HG02938 (cell line): Measurements from ENCODE around the gene AGBL4.

Experiments
- ATAC-seq: cut with Tn5 transposase; IDR thresholded peaks from one replicate; pipeline ENCODE4 v1.9.1; 2021; ENCODE audit warnings: mild to moderate bottlenecking, moderate library complexity; ENCODE audit not compliant: unreplicated experiment

AGBL4 gene

GRCh38 chr1:48741380-48741779 lies 1282.4 kb downstream of the AGBL4 start:
- no peak for ATAC-seq

DNA sequence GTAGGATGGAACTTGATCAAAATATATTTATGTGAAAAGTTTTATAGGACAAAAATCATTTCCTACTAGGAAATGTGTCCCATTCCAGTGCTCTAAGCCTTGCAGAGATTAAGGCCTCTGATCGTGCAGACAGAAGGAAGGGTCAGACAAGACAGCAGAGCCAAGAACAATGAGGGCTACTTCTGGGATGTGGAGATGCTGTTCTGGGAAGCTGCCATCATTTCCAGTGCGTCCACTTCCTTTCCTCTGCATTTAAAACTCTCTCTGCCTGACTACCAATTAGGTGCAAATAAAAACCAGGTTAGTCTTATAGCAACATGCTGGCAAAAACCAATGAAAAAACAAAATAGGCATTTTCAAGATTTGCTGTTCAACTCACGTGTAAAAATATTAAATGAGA lies 1283.1 kb downstream of the AGBL4 start:
- ATAC-seq: no peak

- ATAC-seq: no peak
These were observed 1284.7 kb downstream of the AGBL4 start for GRCh38 chr1:48739091-48739490.

- no peak for ATAC-seq
These were observed 1285.4 kb downstream of the AGBL4 start for GRCh38 chr1:48738356-48738755.

- no peak for ATAC-seq
These were observed 1288.0 kb downstream of the AGBL4 start for GRCh38 chr1:48735796-48736195.

DNA sequence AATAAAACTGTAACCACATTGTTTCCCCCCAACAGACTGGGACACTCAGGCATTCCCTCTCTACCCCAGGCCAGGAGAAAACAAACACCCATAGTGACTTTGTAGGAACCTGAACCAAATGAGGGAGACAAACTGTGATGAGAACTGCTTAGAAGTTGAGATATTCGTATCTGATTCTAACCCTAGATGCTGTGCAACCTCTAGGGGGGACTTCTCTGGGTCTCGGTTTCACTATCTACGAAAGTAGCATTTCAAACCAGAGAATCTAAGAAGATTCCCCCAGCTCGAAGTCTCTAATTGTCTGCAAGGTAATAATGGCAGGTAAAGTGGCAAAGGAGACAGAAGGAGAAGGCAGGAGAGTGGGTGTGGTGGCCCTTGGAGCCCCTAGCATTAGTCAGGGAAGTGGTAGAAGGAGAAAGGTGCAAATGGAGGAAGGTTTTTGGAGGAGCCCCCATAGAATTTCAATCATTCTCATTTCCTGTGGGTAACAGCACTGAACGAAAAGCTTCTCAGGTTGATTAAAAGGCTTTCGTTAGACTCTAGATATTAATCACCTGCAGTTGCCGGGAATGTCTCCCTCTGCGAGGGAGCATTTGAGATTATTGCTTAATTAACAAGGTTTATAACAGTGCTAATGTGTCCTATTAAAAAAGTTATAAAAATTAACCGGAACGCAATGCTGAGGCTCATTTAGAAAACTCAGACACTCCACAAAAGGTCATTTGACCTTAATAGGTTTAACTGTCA lies 1293.4 kb downstream of the AGBL4 start:
- ATAC-seq: peak; percentile 83

DNA sequence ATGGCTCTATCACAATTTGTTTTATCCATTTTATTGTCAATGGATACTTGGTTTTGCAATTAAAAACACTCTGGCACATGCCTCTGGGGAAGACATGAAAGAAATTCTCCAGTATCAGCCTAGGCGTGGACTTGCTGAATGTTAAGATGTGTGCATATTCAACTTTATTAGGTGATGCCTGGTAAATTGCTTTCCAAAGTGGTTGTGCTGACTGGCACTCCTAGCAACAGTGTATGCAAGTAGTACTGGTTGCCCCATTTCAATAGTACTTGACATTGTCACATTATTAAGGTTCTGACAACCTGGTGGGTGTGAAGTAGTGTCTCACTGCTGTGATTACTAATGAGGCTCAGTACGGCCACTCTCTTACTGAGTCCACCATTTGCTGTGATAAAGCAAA lies 1295.2 kb downstream of the AGBL4 start:
- ATAC-seq: no peak

GRCh38 chr1:48726557-48727215 lies 1297.1 kb downstream of the AGBL4 start:
- no peak for ATAC-seq

DNA sequence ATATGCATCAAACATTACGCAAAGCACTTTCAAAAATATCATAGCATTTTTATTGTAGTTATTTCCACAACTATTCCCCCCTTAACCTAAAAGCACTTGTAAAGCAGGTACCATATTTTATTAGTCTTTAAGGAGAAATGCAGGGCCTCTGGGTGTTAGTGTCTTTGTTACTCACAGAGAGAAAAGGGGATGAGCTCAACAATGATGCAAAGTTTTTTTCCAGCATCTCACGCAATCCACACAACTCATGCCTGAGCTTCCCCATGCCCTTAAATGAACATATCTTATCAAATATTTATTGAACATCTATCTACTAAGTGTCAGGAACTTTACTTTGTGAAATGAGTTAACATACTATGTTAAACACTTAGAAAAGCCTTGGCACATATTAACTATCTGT lies 1297.6 kb downstream of the AGBL4 start:
- ATAC-seq: no peak

- ATAC-seq: no peak
These were observed 1298.3 kb downstream of the AGBL4 start for GRCh38 chr1:48725341-48726046.

DNA sequence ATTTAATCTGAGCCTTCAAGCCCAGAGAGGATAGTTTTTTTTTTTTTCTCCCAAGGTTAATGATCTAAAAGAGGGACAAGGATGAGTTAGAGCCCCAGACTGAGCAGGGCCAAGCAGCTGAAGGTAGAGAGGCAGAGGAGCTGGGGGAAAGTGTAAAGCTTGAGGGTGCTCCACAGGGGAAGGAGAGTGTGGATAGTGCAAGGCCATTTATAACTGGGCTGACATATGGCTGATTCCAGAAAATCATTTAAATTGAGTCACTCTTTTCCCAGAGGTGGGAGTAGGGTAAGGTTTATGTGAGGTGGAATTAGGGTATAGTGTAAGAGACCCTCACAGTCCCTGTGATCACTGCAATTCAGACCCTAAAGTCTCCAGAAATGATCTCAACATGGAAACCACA lies 1302.8 kb downstream of the AGBL4 start:
- no peak for ATAC-seq

GRCh38 chr1:48718705-48719104 lies 1305.0 kb downstream of the AGBL4 start:
- ATAC-seq: no peak

DNA sequence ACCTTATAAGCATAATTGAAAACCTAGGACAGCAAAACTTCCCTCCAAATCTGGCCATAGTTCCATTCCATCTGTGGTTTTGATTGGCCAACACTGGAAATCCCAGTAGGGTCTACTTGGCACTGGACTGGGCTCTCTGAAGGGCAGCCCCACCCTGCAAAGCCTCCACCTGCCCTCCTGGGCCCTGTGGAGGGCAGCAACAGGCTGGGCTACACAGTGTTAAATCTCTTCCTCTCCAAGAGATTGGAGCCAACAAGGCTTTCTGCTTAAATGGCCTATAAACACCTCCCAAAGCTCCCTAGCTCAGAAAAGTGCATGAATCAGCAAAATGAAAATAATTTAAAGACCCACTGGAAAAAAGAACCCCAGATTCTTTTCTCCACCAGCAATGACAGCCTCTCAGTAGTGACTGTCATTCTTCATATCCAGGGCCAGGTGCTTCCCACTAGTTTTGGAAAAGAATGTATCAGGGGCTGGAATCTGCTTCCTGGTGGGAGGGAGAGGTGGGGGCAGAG lies 1305.6 kb downstream of the AGBL4 start:
- ATAC-seq: no peak

- ATAC-seq: no peak
These were observed 1306.7 kb downstream of the AGBL4 start for GRCh38 chr1:48717082-48717481.

DNA sequence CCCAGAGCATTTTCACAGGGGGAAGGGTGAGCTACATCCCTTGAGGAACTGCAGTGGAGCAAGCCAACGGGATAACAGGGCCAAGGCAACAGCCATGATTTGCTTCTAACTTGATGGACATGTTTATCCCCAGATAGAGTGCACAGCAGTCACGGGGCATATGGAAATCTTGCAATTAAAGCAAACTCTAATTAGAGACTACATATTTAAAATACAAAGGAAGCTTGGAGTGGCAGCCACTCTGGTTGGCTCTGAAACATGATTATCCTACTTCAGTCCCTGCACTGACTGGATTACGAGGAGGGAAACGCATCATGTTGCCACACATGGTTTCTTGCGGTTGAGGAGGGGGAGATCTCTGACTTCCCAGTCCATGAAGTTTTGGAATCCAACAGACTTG lies 1307.8 kb downstream of the AGBL4 start:
- ATAC-seq: no peak

- ATAC-seq: no peak
These were observed 1312.8 kb downstream of the AGBL4 start for GRCh38 chr1:48710915-48711314.

DNA sequence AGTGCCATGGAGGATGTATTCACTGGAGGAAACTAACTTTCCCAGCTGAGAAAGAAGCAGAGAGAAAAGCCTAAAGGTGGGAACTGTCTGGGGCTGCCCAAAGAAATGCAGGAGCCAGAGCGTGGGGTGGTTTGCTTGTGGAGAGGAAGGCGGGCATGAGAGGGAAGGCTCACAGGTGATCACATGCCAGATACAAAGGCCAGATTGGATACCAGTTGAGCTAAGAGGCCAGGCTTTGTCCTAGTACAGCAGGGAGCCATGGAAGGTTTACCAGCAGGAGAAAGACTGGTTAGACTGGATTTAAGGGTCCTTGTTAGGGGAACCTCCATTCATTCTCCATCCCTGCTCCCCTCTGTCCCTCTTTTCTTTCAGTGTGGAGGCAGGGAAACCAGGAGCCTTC lies 1313.4 kb downstream of the AGBL4 start:
- ATAC-seq: no peak

GRCh38 chr1:48704736-48705135 lies 1319.0 kb downstream of the AGBL4 start:
- ATAC-seq: no peak

DNA sequence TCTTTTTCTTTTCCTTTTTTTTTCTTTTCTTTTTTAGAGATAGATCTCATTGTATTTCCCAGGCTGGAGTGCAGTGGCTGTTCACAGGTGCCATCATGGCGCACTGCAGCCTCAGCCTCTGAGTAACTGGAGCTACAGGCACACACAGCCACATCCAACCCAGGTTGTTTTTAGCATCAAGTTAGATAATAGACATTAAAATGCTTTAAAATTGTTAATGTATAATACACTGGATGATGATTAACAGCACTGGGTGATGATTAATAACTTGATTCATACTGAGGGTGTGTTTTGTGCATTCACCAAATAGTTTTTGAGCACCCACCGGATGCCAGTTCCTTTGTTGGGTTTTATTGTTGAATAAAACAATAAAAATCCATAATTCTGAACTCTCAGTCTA lies 1322.3 kb downstream of the AGBL4 start:
- ATAC-seq: peak; percentile 44

- peak; percentile 42 for ATAC-seq
These were observed 1326.6 kb downstream of the AGBL4 start for GRCh38 chr1:48697066-48697707.

- no peak for ATAC-seq
These were observed 1328.6 kb downstream of the AGBL4 start for GRCh38 chr1:48695161-48695560.
